Renal cortical epithelial cell (primary cell): ENCODE data around the gene HSPA9. TPM values are rescaled to one million over a fixed set of nuclear protein-coding genes. Genes with fewer than 3 reads are reported as not detected.
"Not testable (repeated sequence)": the region's sequence is repeated elsewhere in the genome, so short reads cannot be mapped to it uniquely, and the experiment has no call there.

Experiments used
- DNase-seq: peaks from one replicate; pipeline ENCODE4 v3.0.0-alpha.2; 2011; ENCODE audit warnings: low read depth
- total RNA-seq: library from RNA; depleted of rRNA; stranded (reverse); fragments of >200 nt; gene quantifications from 2 replicates; pipeline ENCODE4 v1.2.3, GENCODE V29; 2014

Gene HSPA9
- total RNA-seq, 1 donor from 2014 or later, result 386 TPM

DNA sequence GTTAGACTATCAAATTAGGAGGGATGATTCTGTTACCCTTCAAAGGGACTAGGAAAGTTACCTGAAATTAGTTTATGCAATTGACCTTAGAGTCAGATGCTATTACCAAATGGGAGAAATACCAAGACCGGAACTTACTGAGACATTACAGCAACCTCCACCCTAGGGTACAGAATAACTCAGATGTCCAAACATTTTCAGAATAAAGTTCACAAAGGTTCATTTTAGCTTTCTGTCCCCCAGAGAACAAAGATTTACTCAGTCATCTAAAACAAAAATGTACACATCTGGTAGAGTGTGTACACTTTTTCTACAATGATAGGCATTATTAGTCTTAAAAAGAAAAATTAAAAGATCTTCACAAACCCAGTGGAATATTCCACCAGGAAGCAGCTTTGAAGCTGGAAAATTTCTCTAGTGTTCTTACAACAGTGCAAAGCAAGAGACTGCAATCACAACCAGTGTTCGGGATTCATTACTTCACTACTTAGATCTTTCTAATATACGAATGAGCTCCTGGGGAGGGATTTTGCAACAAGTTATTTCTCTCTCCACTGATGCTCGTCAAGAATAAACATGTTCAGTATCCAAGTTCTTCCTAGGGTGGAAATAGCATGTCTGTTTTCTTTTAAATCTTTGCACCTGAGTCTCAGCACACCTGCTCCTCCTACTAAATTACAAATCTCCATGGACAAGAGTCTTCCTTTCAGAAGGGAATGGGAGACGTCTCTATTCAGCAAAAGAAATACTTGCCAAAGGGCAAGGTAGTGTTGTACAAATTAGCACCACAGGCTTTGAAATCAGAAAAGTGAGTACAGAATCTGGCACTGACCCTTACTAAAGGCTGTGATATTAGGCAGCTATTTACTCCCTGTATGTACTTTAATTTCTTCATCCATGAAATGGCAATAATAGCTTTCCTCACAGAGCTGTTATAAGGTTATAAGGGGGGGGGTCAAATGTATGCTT is 40.9 kb downstream of the HSPA9 start:
- DNase-seq, result no peak

DNA sequence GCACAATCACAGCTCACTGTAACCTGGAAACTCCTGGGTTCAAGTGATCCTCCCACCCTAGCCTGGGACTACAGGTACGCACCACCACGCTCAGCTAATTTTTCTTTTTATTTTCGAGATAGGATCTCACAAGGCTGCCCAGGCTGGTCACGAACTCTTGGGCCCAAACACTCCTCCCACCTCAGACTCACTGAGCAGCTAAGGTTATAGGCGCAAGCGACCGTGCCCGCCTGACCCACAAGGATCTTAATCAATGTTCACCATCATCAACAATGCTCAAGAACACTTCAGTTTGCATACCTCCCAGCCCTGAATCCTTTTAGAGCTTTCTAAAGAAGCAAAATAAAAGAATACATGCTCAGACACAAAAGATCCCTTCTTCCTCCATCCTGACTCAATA is 45.4 kb downstream of the HSPA9 start:
- no peak for DNase-seq

DNA sequence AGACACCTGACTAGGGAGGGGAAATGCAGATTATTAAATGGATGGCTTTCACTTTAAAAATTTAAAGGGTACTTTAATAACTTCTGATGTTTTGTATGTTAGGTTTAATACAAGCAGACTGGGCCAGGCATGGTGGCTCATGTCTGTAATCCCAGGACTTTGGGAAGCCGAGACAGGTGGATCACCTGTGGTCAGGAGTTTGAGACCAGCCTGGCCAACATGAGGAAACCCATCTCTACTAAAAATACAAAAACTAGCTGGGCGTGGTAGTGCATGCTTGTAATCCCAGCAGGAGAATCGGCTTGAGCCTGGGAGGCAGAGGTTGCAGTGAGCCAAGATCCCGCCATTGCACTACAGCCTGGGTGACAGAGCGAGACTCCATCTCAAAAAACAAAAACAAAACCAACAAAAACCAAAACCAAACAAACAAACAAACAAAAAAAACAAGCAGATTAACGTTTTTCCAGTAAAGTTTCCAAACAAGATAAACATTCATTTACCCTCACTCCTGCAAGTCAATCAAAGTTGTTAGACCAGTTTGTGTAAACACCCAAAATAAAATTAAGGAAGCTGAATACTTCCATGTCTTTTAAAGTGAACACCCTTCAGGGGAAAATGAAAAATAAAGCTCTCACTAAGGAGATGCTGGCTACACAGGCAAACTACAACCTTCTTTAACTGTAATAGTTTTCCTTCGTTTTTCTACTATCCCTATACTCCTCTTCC is 46.3 kb downstream of the HSPA9 start:
- no peak for DNase-seq

DNA sequence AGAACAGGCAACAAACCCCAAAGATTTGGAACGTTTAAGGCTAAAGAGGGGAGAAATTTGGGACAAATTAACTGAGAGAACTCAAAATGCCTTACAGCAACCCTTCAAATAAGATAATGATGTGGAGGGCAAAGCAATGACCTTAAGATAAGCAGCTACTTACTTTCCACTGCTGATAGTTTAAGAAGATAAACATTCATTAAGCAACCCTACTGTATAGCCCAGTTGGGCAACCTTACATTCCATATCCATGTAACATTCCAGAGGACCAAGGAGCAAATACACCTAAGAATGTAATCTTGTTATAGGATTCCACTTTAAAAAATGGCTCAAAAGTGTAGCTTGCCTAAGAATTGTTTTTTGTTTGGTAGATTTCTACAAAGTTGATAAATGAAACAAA is 47.0 kb downstream of the HSPA9 start:
- DNase-seq, result peak; percentile 39

DNA sequence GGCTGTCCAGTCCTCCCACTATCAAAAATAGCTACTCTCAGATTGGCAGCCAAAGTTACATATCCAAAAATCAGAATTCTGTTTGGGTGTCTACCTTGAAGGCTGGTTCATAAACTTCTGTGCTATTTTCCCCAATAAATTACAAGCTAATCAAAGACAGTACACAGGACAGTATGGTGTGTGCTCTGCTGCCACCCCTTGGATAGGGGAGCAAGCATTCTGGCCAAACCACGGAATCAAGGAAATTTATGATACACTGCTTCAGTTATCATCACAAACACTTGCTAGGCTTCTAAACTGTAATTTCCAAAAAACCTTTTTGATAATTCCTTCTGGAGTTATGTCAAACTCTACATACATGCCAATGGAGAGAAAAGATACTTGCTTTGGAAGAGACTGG is 48.0 kb downstream of the HSPA9 start:
- DNase-seq, result no peak

DNA sequence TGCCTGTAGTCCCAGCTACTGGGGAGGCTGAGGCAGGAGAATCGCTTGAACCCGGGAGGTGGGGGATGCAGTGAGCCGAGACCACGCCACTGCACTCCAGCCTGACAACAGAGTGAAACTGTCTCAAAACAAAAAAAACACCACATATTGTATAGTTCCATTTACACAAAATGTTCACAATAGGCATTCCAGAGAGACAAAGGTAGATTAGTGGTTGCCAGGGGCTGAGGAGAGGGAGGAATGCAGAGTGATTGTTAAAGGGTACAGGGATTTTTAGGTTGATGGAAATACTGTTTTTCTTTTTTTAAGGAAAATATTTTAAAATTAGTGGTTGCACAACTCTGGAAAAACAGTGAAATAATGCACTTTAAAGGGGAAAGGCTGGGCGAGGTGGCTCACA is 51.8 kb downstream of the HSPA9 start:
- no peak for DNase-seq

DNA sequence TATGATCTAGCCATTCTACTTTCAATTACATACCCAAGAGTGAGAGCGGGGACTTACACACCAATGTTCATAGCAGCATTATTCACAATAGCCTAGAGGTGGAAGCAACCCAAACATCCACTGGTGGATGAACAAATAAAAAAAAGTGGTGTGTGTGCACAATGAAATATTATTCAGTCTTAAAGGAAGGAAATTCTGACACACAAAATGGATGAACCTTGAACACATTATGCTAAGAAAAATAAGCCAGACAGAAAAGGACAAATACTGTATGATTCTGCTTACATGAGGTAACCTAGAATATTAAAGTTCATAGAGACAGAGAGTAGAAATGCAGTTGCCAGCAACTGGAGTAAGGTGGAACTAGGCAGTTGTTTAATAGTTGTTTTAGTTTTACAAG is 54.2 kb downstream of the HSPA9 start:
- DNase-seq, result no peak

DNA sequence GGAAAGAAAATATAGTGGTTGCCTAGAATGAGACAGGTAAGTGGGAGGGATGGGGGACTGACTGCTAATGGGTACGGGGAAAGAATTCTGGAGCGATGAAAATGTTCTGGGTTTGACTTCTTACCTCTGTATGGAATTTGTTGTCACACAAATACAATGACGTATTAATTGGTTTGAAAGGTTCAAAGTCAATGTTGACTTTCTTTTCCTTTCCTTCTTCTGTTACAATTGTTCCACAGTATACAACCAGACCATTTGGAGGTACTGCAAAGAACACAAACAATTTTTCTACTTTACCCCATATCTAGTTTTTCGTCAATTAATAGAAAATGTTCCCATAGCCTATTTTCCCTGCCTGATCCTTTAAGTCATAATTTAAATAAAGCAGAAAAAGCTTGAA is 57.8 kb downstream of the HSPA9 start:
- DNase-seq, result no peak

DNA sequence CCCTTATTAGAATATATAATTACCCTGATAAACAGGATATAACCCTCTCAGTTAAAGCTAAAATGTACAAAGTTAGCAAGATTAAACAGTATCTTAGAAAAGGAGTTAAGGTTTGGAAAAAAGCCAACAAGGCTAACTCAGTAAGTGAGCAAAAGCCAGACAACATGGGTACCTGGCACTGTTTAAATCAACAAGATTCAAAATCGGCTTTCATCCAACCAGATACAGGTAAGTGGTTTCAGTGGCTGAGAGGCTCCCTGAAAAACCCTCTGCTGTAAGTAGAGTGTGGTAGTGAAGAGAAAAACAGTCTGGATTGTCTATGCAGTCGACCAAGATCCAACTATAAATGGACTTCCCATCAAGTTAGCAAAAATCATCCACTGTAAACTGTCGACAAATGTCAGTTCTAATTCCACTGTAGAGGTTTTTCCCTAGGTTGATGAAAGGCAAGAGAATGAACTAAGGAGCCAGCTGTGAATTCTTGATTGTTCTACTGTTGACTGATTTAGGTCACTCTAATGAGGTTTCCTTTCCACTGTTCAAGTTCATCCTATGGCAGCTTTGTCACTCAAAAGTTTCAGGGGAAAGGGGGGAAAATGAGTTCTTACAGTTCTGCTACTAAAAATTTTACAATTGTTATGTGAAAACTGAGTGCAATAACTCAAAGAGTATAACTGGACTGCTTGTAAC is 59.5 kb downstream of the HSPA9 start:
- DNase-seq, result no peak

DNA sequence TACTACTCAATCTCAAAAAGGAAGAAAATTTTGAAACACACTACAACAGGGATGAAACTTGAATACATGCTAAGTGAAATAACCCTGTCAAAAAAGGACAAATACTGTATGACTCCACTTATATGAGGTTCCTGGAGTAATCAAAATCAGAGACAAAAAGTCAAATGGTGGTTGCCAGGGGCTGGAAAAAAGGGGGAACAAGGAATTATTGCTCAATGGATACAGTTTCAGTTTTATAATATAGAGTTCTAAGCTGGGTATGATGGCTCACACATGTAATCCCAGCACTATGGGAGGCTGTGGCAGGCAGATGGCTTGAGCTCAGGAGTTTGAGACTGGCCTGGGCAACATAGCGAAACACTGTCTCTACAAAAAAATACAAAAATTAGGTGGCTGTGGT is 61.2 kb downstream of the HSPA9 start:
- no peak for DNase-seq

DNA sequence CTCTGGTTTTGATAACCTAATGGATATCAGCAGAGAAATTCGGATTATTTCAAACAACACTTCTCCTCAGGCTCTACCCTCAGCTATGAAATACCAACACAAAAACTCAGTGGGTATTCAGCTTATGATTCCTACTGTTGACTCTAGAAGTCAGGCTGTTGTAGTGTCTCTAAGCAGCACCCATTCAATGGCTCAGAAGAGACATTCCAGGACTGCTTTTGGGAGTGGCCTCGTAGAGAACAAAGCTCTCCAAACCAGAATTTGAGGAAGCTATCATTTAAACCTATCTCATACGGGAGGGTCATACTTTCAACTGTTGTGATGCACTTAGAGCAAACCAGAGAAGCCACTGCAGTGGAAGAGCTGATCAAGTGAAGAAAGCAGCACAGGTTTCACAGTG is 66.2 kb downstream of the HSPA9 start:
- DNase-seq, result no peak

DNA sequence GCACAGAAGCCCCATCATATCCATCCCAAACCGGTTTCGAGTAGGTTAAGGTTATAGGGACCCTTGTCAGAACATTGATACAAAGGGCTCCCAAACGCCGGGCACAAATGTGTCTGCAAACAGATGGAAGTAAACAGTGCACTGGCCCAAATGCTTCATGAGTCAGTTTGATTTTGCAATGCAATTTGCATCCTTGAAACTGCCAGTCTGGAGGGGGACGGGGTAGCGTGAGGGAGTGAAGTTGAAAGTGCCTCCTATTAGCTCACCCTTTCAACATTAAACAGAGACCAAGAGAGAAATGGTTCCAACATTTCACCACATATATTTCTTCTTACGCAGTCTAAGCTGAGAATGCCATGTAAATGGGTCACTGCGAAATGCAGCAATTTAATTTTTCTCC is 67.7 kb downstream of the HSPA9 start:
- not testable (repeated sequence) for DNase-seq

DNA sequence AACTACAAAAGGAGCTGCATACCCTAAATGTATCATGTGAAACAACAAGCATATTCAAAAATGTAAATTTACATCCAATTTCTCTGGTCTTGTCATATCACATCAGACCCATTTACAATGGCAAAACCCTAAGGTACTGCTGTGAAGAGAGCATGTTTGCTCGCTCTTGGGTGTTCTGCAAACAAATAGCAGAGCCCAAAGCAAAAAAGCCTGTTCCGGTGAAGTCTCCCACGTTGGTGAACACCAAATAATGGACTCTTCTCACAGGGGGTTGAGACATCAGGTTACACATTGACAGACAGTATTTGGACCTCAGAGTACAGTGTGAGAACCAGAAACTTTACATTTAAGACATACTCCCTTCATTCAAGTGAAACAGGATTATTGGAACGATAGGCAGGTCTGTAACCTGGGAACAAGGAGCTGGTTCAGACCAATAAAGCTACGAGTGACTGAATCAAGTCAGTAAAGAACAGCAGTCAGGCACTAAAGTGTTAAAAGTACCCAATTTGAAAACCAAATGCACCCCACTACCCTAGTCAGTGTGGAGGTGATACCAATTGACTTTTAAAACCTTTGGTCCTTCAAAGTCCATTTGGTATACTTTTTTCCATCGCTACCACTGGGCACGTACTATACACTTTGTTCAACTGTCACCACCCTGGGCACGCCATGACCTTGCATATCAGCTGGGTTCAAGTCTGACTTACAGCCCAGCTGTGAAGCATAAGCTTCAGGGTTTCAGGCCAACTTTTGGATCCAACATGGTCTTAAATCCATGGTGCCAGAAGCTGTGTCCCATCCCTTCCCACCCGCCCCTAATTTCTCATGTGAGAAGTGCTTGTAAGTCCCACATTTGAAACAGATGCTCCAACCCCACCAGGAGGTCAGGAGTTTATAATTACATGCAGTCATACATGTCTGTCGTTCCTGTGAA is 68.6 kb downstream of the HSPA9 start:
- peak; percentile 34 for DNase-seq

DNA sequence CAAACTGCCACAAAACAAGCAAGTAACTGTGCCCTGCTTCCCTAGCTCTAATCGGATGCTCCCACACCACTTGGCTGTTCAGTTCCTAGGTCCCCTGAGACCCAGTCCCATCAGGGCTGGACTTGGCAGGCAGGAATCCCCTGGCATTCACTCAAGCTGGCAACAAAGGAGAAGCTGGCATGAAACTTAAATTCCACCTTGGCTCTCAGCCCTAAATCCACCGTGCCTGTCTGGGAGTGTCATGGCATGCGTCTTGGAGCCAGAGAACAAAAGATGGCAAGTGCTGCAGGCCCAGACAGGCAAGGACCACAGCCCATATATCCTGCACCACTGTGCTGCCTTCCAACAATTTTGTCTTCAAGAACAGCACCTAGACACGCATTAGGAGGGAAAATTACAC is 70.4 kb downstream of the HSPA9 start:
- DNase-seq, result no peak

Other genes with a start within 250 kb of the HSPA9 start
- 0.35 and 2.6 TPM in 2 replicates for gene CDC25C, start 243.6 kb downstream of the HSPA9 start, total RNA-seq
- 26.2 and 29.2 TPM in 2 replicates for gene FAM53C, start 237.1 kb downstream of the HSPA9 start, total RNA-seq
- 44.5 and 79.7 TPM in 2 replicates for gene KDM3B, start 222.7 kb downstream of the HSPA9 start, total RNA-seq
- 2.1 and 7.6 TPM in 2 replicates for gene REEP2, start 136.3 kb downstream of the HSPA9 start, total RNA-seq
- gene EGR1, start 109.9 kb downstream of the HSPA9 start, total RNA-seq, result 1.2 and 12.3 TPM in 2 replicates
- 135 and 213 TPM in 2 replicates for gene ETF1, start 32.2 kb downstream of the HSPA9 start, total RNA-seq
- gene CTNNA1, start 178.0 kb upstream of the HSPA9 start, total RNA-seq, result 624 and 687 TPM in 2 replicates